Measurements from ENCODE around the gene C20orf141. TPM values are rescaled to one million over a fixed set of nuclear protein-coding genes. Genes with fewer than 3 reads are reported as not detected.

C20orf141 gene
- total RNA-seq, 1 experiment from 2014 or later = not detected

GRCh38 chr20:2847802-2848201, 33.0 kb downstream of the C20orf141 start:
- Histone ChIP-seq H3K23me2 (ENCODE audit: insufficient read length, low read depth, low read length, poor library complexity, severe bottlenecking) (no peaks in the 10 kb centered on the region), H3K27me3 (ENCODE audit: insufficient read depth, low read length) (no peaks in the 10 kb centered on the region), H3T11ph (ENCODE audit: low read length) (no peak overlapping the region), H3K4ac (ENCODE audit: low read depth, low read length) (no peak overlapping the region), H3K14ac (ENCODE audit: insufficient read depth, low read length) (no peak overlapping the region), H2BK5ac (ENCODE audit: insufficient read length, low read length) (no peak overlapping the region), H3K9ac (ENCODE audit: extremely low read depth, insufficient read length, low read length) (no peak overlapping the region), H4K20me1 (ENCODE audit: control insufficient read depth, insufficient read depth, insufficient read length) (no peaks in the 10 kb centered on the region), H3K79me2 (ENCODE audit: insufficient read depth, low read length) (no peaks in the 10 kb centered on the region), H2BK20ac (ENCODE audit: low read depth, low read length, poor library complexity, severe bottlenecking) (no peak overlapping the region), H2AFZ (ENCODE audit: low read length) (no peak overlapping the region), H3K9me3 (ENCODE audit: control insufficient read depth, low read depth, low read length) (no peaks in the 10 kb centered on the region), H3K56ac (ENCODE audit: insufficient read length, low read depth, low read length) (no peak overlapping the region), H3K4me2 (ENCODE audit: insufficient read depth, insufficient read length, low read length) (no peak overlapping the region), H2BK12ac (ENCODE audit: insufficient read length, low read depth, low read length) (no peak overlapping the region), H3K27ac (ENCODE audit: insufficient read length, low read depth, low read length) (no peak overlapping the region), H4K91ac (ENCODE audit: insufficient read length, low read depth, low read length) (no peak overlapping the region), H2BK120ac (ENCODE audit: low read depth, low read length, poor library complexity, severe bottlenecking) (no peak overlapping the region), H3K18ac (ENCODE audit: insufficient read length, low read depth, low read length) (no peak overlapping the region), H3K4me1 (ENCODE audit: insufficient read depth, low read length) (no peaks in the 10 kb centered on the region), H4K8ac (replicated peaks; ENCODE audit: insufficient read length, low read depth, low read length) (no peak overlapping the region), H2BK15ac (ENCODE audit: low read depth, low read length) (no peak overlapping the region), H2AK5ac (ENCODE audit: insufficient read length, low read length) (no peak overlapping the region), H4K5ac (ENCODE audit: insufficient read length, low read depth, low read length) (no peak overlapping the region), H3K23ac (ENCODE audit: insufficient read length, low read depth, low read length) (no peak overlapping the region), H3K79me1 (ENCODE audit: insufficient read depth, low read depth, low read length, poor library complexity, severe bottlenecking) (no peaks in the 10 kb centered on the region)
- no peaks in the 10 kb centered on the region; a peak in 1 of 5 replicates for H3K9me3 Mint-ChIP-seq
- WGBS (ENCODE audit: extremely low coverage, insufficient read length, low lambda C conversion rate) = no CpG with 5 or more reads among the region's 4 CpGs
- DNase-seq = no peak
- no peaks in the 10 kb centered on the region; the same call in 1 of the 2 replicates for H3K27me3 Mint-ChIP-seq (ENCODE audit: low read depth)
- no peak overlapping the region for H3K27ac Mint-ChIP-seq
- TF ChIP-seq CTCF (conservative IDR thresholded peaks at IDR 0.05) = no peak
- H3K4me1 Mint-ChIP-seq = peaks cover 3% of the 10 kb centered on the region in 2 experiments
- no peak overlapping the region for H3K4me3 Mint-ChIP-seq
- H3K36me3 Mint-ChIP-seq (ENCODE audit: insufficient read depth in 1 of 3, low read depth in 3 of 3) = no peaks in the 10 kb centered on the region
